H1 (cell line): ENCODE results near the gene RDM1. TPM values are rescaled to one million over a fixed set of nuclear protein-coding genes. Genes with fewer than 3 reads are reported as not detected.

Experiments used
- ASH2L ChIP-seq: fragments of 200-600, 300-600 bp; sonication (generic); IDR thresholded peaks from one replicate; pipeline ENCODE4 v1.7.1; 2017; ENCODE audit warnings: low read length
- ATF3 ChIP-seq: IDR thresholded peaks from 2 replicates; pipeline ENCODE4 v1.6.1; 2011; ENCODE audit warnings: low read depth, mild to moderate bottlenecking, low read length; ENCODE audit not compliant: insufficient read depth
- CBX8 ChIP-seq: fragments of 300-800, 300-1000 bp; sonication (generic); IDR thresholded peaks from 2 replicates; pipeline ENCODE4 v1.7.1; 2016; ENCODE audit warnings: low read depth, low read length, borderline replicate concordance
- CHD2 ChIP-seq: IDR thresholded peaks from 2 replicates; pipeline ENCODE4 v1.6.1; 2012; ENCODE audit warnings: low read length, improper control_type of control experiment
- CHD7 ChIP-seq: fragments of 300-600 bp; sonication (generic); IDR thresholded peaks from 2 replicates; pipeline ENCODE4 v1.7.1; 2012; ENCODE audit warnings: low read length, moderate library complexity, mild to moderate bottlenecking, inconsistent platforms; ENCODE audit not compliant: insufficient replicate concordance
- CREB1 ChIP-seq: IDR thresholded peaks from 2 replicates; pipeline ENCODE4 v1.6.1; 2012; ENCODE audit warnings: inconsistent platforms
- HDAC2 ChIP-seq, 2 experiments: fragments of 300-600 bp in 1 of 2; sonication (generic) in 1 of 2; IDR thresholded peaks; 2 replicates each; pipeline ENCODE4 v1.6.1; 2011 to 2012; ENCODE audit warnings: low read depth in 2 of 2, low read length in 2 of 2, mild to moderate bottlenecking in 2 of 2, moderate library complexity in 2 of 2, borderline replicate concordance in 1 of 2, inconsistent platforms in 1 of 2
- NRF1 ChIP-seq: IDR thresholded peaks from 2 replicates; pipeline ENCODE4 v1.6.1; 2011; ENCODE audit warnings: mild to moderate bottlenecking, low read depth, low read length, improper control_type of control experiment
- PHF8 ChIP-seq: fragments of 200-600 bp; sonication (generic); conservative IDR thresholded peaks from 2 replicates; pipeline ENCODE4 v1.7.1; 2012; ENCODE audit warnings: low read depth, mild to moderate bottlenecking, inconsistent platforms, low read length, moderate library complexity
- SP2 ChIP-seq: IDR thresholded peaks from 2 replicates; pipeline ENCODE4 v1.6.1; 2012; ENCODE audit warnings: mild to moderate bottlenecking, low read length, inconsistent platforms
- SP4 ChIP-seq: IDR thresholded peaks from 2 replicates; pipeline ENCODE4 v1.6.1; 2012; ENCODE audit warnings: low read length, inconsistent platforms
- ZNF274 ChIP-seq: IDR thresholded peaks from 2 replicates; pipeline ENCODE4 v1.7.0; 2012; ENCODE audit warnings: low read length, borderline replicate concordance; ENCODE audit errors: extremely low read depth
- polyA plus RNA-seq, 7 experiments: library from polyadenylated mRNA; depleted of rRNA in 3 of 7; stranded (reverse) in 5 of 7; unstranded in 2 of 7; fragments of >200 nt in 5 of 7; fragments of 200-250 nt in 2 of 7; gene quantifications; 1 replicate in 5 of 7; 2 replicates in 1 of 7; 4 replicates in 1 of 7; pipeline versions ENCODE4 v1.2.1 to v1.2.3, GENCODE V29; 2011 to 2013; ENCODE audit warnings: missing spikeins in 2 of 7, mixed read lengths in 2 of 7
- total RNA-seq: library from RNA; stranded (reverse); fragmentation: NEBNext Ultra II Directional; extraction: Animal tissue kit (Norgen Biotek cat#: 25700); gene quantifications from 2 replicates; pipeline ENCODE4 v1.2.1, GENCODE V29; 2021

RDM1 gene
- total and polyA plus RNA-seq, 2 of the 8 experiments (the other 6 are each of a cell fraction or from before 2014, with no cell fraction given), result 7.3 to 9.7 TPM

- TF ChIP-seq CHD7, result no peak
- TF ChIP-seq SP4, result no peak
- TF ChIP-seq CBX8, result no peak
- no peak for TF ChIP-seq NRF1
- no peak for TF ChIP-seq HDAC2 (IDR thresholded peaks at IDR 0.05; ENCODE audit: borderline replicate concordance in 1 of 2, low read depth in 2 of 2, low read length in 2 of 2)
- no peak for TF ChIP-seq ATF3
- TF ChIP-seq PHF8, result no peak
- TF ChIP-seq CHD2, result no peak
- TF ChIP-seq SP2, result no peak
- TF ChIP-seq ASH2L, result no peak
- TF ChIP-seq ZNF274, result no peak
- TF ChIP-seq CREB1, result no peak
Observed at GRCh38 chr17:35891269-35891668, 39.3 kb downstream of the RDM1 start (continued).
